Activated naive CD4-positive, alpha-beta T cell treated with anti-CD3 and anti-CD28 coated beads, Interleukin-2, amount 10 ng/mL, durations not matched to agents 7 days and 5 days (primary cell): Measurements from ENCODE around the gene GAS6.
A peak's percentile ranks its signal among the peaks of the same experiment; 100 is the strongest.

Experiments used
- CTCF ChIA-PET: fragments of 350-600 bp; sonication (Branson Sonifier 250); formaldehyde crosslinking; loops from one replicate; lab custom pipeline; 2021; ENCODE audit warnings: antibody characterized with exemption; lab: Charles Lee
- DNase-seq: peaks from one replicate; pipeline ENCODE4 v3.0.0-alpha.2; 2020
- H3K27ac Mint-ChIP-seq: one replicate; pipeline ENCODE4 v1.8.0; 2021; ENCODE audit warnings: mild to moderate bottlenecking, moderate library complexity, mixed read lengths
- H3K27me3 Mint-ChIP-seq: one replicate; pipeline ENCODE4 v1.8.0; 2021; ENCODE audit warnings: mild to moderate bottlenecking, mixed read lengths
- H3K36me3 Mint-ChIP-seq: one replicate; pipeline ENCODE4 v1.8.0; 2021; ENCODE audit warnings: mixed read lengths
- H3K4me1 Mint-ChIP-seq: one replicate; pipeline ENCODE4 v1.8.0; 2021; ENCODE audit warnings: mixed read lengths
- H3K4me3 Mint-ChIP-seq: one replicate; pipeline ENCODE4 v1.8.0; 2021; ENCODE audit warnings: mild to moderate bottlenecking, moderate library complexity, mixed read lengths
- H3K9me3 Mint-ChIP-seq: one replicate; pipeline ENCODE4 v1.8.0; 2021; ENCODE audit warnings: mixed read lengths

GAS6 gene

GRCh38 chr13:113865427-113865826, 1.6 kb upstream of the GAS6 start:
- H3K4me3 Mint-ChIP-seq = peak overlapping the region; percentile 4
- H3K27ac Mint-ChIP-seq = no peak overlapping the region
- peaks cover 20% of the 10 kb centered on the region for H3K4me1 Mint-ChIP-seq
- no peaks in the 10 kb centered on the region for H3K9me3 Mint-ChIP-seq
- peaks cover 3% of the 10 kb centered on the region for H3K36me3 Mint-ChIP-seq
- CTCF ChIA-PET = no interaction called here
- H3K27me3 Mint-ChIP-seq = peaks cover 72% of the 10 kb centered on the region
- DNase-seq = no peak

- DNase-seq = no peak
- Mint-ChIP-seq H3K27me3 (peaks cover 71% of the 10 kb centered on the region), H3K4me3 (peak overlapping the region; percentile 61), H3K36me3 (peaks cover 3% of the 10 kb centered on the region), H3K27ac (no peak overlapping the region), H3K9me3 (peaks cover 2% of the 10 kb centered on the region), H3K4me1 (peaks cover 20% of the 10 kb centered on the region)
- CTCF ChIA-PET = no interaction called here
Observed at GRCh38 chr13:113864273-113864890, 506 bp upstream of the GAS6 start.

- CTCF ChIA-PET = no interaction called here
- H3K27me3 Mint-ChIP-seq = peaks cover 67% of the 10 kb centered on the region
- H3K4me1 Mint-ChIP-seq = peaks cover 20% of the 10 kb centered on the region
- peaks cover 14% of the 10 kb centered on the region for H3K9me3 Mint-ChIP-seq
- peak overlapping the region; percentile 68 for H3K4me3 Mint-ChIP-seq
- peak; percentile 48 for DNase-seq
- H3K36me3 Mint-ChIP-seq = peaks cover 3% of the 10 kb centered on the region
- no peak overlapping the region for H3K27ac Mint-ChIP-seq
Observed at GRCh38 chr13:113862931-113863523, 849 bp downstream of the GAS6 start.

- DNase-seq = no peak
- Mint-ChIP-seq H3K27ac (no peak overlapping the region), H3K27me3 (peaks cover 68% of the 10 kb centered on the region), H3K4me3 (peak overlapping the region; percentile 68), H3K36me3 (peaks cover 3% of the 10 kb centered on the region), H3K9me3 (peaks cover 14% of the 10 kb centered on the region), H3K4me1 (peaks cover 20% of the 10 kb centered on the region)
- CTCF ChIA-PET = no interaction called here
Observed at GRCh38 chr13:113862191-113862930, 1.5 kb downstream of the GAS6 start.

GRCh38 chr13:113861433-113862030, 2.3 kb downstream of the GAS6 start:
- no peak for DNase-seq
- Mint-ChIP-seq H3K4me1 (peaks cover 20% of the 10 kb centered on the region), H3K4me3 (no peak overlapping the region), H3K27me3 (peaks cover 71% of the 10 kb centered on the region), H3K27ac (no peak overlapping the region), H3K9me3 (peaks cover 14% of the 10 kb centered on the region), H3K36me3 (peaks cover 3% of the 10 kb centered on the region)
- CTCF ChIA-PET = no interaction called here

- Mint-ChIP-seq H3K4me1 (peaks cover 20% of the 10 kb centered on the region), H3K27ac (no peak overlapping the region), H3K36me3 (peaks cover 3% of the 10 kb centered on the region), H3K4me3 (no peak overlapping the region), H3K27me3 (peaks cover 71% of the 10 kb centered on the region), H3K9me3 (peaks cover 14% of the 10 kb centered on the region)
- CTCF ChIA-PET = no interaction called here
- DNase-seq = no peak
Observed at GRCh38 chr13:113860665-113861432, 3.0 kb downstream of the GAS6 start.

- Mint-ChIP-seq H3K9me3 (peaks cover 14% of the 10 kb centered on the region), H3K4me3 (no peak overlapping the region), H3K27ac (no peak overlapping the region), H3K4me1 (peaks cover 20% of the 10 kb centered on the region), H3K36me3 (peaks cover 3% of the 10 kb centered on the region), H3K27me3 (peaks cover 71% of the 10 kb centered on the region)
- CTCF ChIA-PET = no interaction called here
- DNase-seq = no peak
Observed at GRCh38 chr13:113860051-113860664, 3.7 kb downstream of the GAS6 start.

GRCh38 chr13:113859311-113860050, 4.4 kb downstream of the GAS6 start:
- Mint-ChIP-seq H3K4me1 (peaks cover 24% of the 10 kb centered on the region), H3K27ac (no peak overlapping the region), H3K36me3 (peaks cover 3% of the 10 kb centered on the region), H3K27me3 (peaks cover 71% of the 10 kb centered on the region), H3K4me3 (no peak overlapping the region), H3K9me3 (peaks cover 14% of the 10 kb centered on the region)
- CTCF ChIA-PET = no interaction called here
- DNase-seq = no peak

GRCh38 chr13:113857531-113858195, 6.2 kb downstream of the GAS6 start:
- peaks cover 73% of the 10 kb centered on the region for H3K27me3 Mint-ChIP-seq
- no peak for DNase-seq
- peaks cover 30% of the 10 kb centered on the region for H3K4me1 Mint-ChIP-seq
- peaks cover 14% of the 10 kb centered on the region for H3K9me3 Mint-ChIP-seq
- CTCF ChIA-PET = no interaction called here
- no peak overlapping the region for H3K4me3 Mint-ChIP-seq
- no peak overlapping the region for H3K27ac Mint-ChIP-seq
- H3K36me3 Mint-ChIP-seq = peaks cover 3% of the 10 kb centered on the region

GRCh38 chr13:113856716-113857065, 7.2 kb downstream of the GAS6 start:
- peaks cover 14% of the 10 kb centered on the region for H3K9me3 Mint-ChIP-seq

GRCh38 chr13:113855931-113856715, 7.8 kb downstream of the GAS6 start:
- peaks cover 21% of the 10 kb centered on the region for H3K4me1 Mint-ChIP-seq
- CTCF ChIA-PET = no interaction called here
- H3K27ac Mint-ChIP-seq = no peak overlapping the region

More at GRCh38 chr13:113856716-113857065, 7.2 kb downstream of the GAS6 start:
- Mint-ChIP-seq H3K4me1 (peaks cover 24% of the 10 kb centered on the region), H3K27me3 (peaks cover 66% of the 10 kb centered on the region), H3K4me3 (no peak overlapping the region), H3K36me3 (no peaks in the 10 kb centered on the region), H3K27ac (no peak overlapping the region)
- DNase-seq = no peak
- CTCF ChIA-PET = no interaction called here

More at GRCh38 chr13:113855931-113856715, 7.8 kb downstream of the GAS6 start:
- no peak for DNase-seq
- Mint-ChIP-seq H3K4me3 (no peak overlapping the region), H3K9me3 (peaks cover 14% of the 10 kb centered on the region), H3K27me3 (peaks cover 61% of the 10 kb centered on the region), H3K36me3 (no peaks in the 10 kb centered on the region)
